ENCODE data around the gene IFNK. TPM values are rescaled to one million over a fixed set of nuclear protein-coding genes. Genes with fewer than 3 reads are reported as not detected.

IFNK gene
- total and polyA plus RNA-seq, 10 donors, result not detected

DNA sequence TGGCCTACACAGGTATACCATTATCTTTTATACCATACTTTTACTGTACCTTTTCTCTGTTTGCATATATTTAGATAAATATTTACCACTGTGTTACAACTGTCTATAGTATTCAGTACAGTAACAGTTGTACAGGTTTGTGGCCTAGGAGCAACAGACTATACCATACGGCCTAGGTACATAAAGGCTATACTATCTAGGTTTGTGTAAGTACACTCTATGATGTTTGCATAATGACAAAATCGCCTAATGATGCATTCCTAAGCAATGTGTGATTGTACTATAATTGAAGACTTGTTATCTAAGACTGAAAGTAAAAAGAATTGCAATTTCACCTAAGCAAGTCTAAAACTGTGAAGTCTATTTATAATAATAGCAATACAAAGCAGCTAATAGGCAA is 45.3 kb downstream of the IFNK start:
- no peaks in the 10 kb centered on the region for H3K9me3 ChIP-seq
- intact Hi-C loops (cut with DNase I; ENCODE audit: low total_unique reads), result no loop called here
- H3K4me3 ChIP-seq, result no peak overlapping the region
- 43 to 90% (median 75%) methylated on average over 2 of the region's 2 CpGs for WGBS, 5 donors
- no peaks in the 10 kb centered on the region for H3K27me3 ChIP-seq (replicated peaks in 1 of 7)
- H3K4me1 ChIP-seq, result peaks cover 5 to 60% (median 24%) of the 10 kb centered on the region in 6 donors
- no peak for DNase-seq
- H3K27ac ChIP-seq, result no peak overlapping the region
- TF ChIP-seq POLR2AphosphoS5 (IDR thresholded peaks at IDR 0.05) (no peak), POLR2A (IDR thresholded peaks at IDR 0.05) (no peak)
- TF ChIP-seq, protein P1, sequence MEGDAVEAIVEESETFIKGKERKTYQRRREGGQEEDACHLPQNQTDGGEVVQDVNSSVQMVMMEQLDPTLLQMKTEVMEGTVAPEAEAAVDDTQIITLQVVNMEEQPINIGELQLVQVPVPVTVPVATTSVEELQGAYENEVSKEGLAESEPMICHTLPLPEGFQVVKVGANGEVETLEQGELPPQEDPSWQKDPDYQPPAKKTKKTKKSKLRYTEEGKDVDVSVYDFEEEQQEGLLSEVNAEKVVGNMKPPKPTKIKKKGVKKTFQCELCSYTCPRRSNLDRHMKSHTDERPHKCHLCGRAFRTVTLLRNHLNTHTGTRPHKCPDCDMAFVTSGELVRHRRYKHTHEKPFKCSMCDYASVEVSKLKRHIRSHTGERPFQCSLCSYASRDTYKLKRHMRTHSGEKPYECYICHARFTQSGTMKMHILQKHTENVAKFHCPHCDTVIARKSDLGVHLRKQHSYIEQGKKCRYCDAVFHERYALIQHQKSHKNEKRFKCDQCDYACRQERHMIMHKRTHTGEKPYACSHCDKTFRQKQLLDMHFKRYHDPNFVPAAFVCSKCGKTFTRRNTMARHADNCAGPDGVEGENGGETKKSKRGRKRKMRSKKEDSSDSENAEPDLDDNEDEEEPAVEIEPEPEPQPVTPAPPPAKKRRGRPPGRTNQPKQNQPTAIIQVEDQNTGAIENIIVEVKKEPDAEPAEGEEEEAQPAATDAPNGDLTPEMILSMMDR (IDR thresholded peaks at IDR 0.05 in 8 of 11, conservative IDR thresholded peaks at IDR 0.05 in 3 of 11), result no peak
- H3K36me3 ChIP-seq, result peaks cover 0 to 26% (median 3%) of the 10 kb centered on the region in 6 donors

DNA sequence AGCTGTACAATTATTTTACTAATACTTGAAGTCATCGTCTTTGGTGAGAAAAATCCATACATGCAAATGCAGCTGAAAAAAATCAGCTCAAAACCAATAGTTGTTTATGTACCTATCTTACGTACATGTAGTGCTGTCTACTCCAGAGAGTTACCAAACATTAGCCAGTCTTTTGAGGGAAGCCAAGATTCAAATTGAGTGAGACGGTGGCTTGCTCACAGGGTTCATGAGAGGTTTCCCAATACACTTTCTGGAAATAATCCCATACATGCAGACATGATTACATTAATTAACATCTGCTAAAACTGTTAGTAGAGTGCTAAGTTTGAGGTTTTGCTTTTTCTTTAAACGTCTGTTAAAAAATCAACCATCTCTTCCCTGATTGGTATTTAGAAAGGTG is 46.9 kb downstream of the IFNK start:
- peaks cover 0 to 10% (median 1%) of the 10 kb centered on the region in 6 donors for H3K36me3 ChIP-seq
- no peaks in the 10 kb centered on the region for H3K9me3 ChIP-seq
- no peaks in the 10 kb centered on the region for H3K27me3 ChIP-seq (replicated peaks in 1 of 7)
- TF ChIP-seq POLR2AphosphoS5 (IDR thresholded peaks at IDR 0.05), result no peak
- TF ChIP-seq, protein P1 (IDR thresholded peaks at IDR 0.05 in 8 of 11, conservative IDR thresholded peaks at IDR 0.05 in 3 of 11), result no peak
- H3K4me3 ChIP-seq, result peak overlapping the region in 1 of 8 donors; percentile 85
- DNase-seq, result no peak
- intact Hi-C loops (cut with DNase I; ENCODE audit: low total_unique reads), result loop anchor here (10.0 kb wide), 1 partner anchor 626 kb away; the partner anchor contains the start of gene PLAA
- peaks cover 5 to 49% (median 16%) of the 10 kb centered on the region in 6 donors for H3K4me1 ChIP-seq
- 81 to 93% (median 89%) methylated on average over 4 of the region's 4 CpGs for WGBS, 5 donors
- peak overlapping the region in 3 of 8 donors; percentile 100 for H3K27ac ChIP-seq

DNA sequence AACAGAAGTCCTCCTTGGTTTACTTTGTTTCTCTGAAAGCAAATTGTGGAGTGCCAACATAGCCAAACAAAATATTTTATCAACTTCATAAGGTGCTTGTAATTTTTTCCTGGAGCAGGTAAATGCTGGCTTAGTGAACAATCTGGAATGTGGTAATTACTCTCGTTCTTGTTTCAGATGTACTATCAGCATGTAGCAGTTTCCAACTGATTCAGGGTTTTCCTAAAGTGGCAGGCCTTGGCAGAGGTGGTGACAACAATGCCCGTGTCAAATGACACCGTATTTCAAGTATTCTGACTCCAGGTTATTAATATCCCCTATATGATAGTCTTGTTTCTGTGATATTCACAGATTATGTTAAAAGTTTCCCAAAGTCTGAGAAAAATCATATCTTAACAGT is 48.0 kb downstream of the IFNK start:
- no peaks in the 10 kb centered on the region for H3K36me3 ChIP-seq
- peaks cover 0 to 2% (median 0%) of the 10 kb centered on the region in 8 donors for H3K9me3 ChIP-seq
- DNase-seq, result no peak
- H3K27me3 ChIP-seq (replicated peaks in 1 of 7), result no peaks in the 10 kb centered on the region
- peak overlapping the region in 4 of 8 donors; percentile 53 to 85 (median 72) for H3K4me3 ChIP-seq
- WGBS, 5 donors, result 47 to 75% (median 61%) methylated on average over 3 of the region's 3 CpGs
- intact Hi-C loops (cut with DNase I; ENCODE audit: low total_unique reads), result loop anchor here (10.0 kb wide), 1 partner anchor 627 kb away; the partner anchor contains the start of gene PLAA
- H3K27ac ChIP-seq, result peak overlapping the region; percentile 94 to 100 (median 98)
- TF ChIP-seq POLR2A (IDR thresholded peaks at IDR 0.05) (no peak), POLR2AphosphoS5 (IDR thresholded peaks at IDR 0.05) (no peak)
- TF ChIP-seq, protein P1 (IDR thresholded peaks at IDR 0.05 in 8 of 11, conservative IDR thresholded peaks at IDR 0.05 in 3 of 11), result no peak
- H3K4me1 ChIP-seq, result peaks cover 5 to 38% (median 16%) of the 10 kb centered on the region in 6 donors

DNA sequence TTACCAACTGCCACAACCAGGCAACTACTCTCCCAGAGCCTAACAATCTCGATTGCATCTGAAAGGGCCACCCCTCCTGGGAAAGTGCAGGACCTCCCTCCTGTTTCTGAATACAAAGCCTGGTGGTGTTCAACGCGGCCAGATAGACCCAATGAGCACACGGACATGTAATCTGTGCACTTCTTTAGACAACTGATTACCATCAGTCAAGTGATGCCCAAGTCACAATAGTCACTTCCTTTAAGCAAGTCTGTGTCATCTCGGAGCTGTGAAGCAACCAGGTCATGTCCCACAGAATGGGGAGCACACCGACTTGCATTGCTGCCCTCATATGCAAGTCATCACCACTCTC is 48.5 kb downstream of the IFNK start:
- Histone ChIP-seq H3K4me3 (peak overlapping the region; percentile 46 to 85 (median 64)), H3K27ac (peak overlapping the region; percentile 94 to 100 (median 98)), H3K27me3 (replicated peaks in 1 of 7) (no peaks in the 10 kb centered on the region), H3K4me1 (peaks cover 5 to 38% (median 16%) of the 10 kb centered on the region in 6 donors), H3K9me3 (peaks cover 0 to 4% (median 0%) of the 10 kb centered on the region in 8 donors), H3K36me3 (no peaks in the 10 kb centered on the region)
- no peak for DNase-seq
- intact Hi-C loops (cut with DNase I; ENCODE audit: low total_unique reads), result loop anchor here (10.0 kb wide), 1 partner anchor 628 kb away; the partner anchor contains the start of gene PLAA
- TF ChIP-seq POLR2AphosphoS5 (IDR thresholded peaks at IDR 0.05) (peak in 1 of 3 donors; percentile 97), POLR2A (IDR thresholded peaks at IDR 0.05) (peak in 2 of 3 donors; percentile 71 to 81)
- TF ChIP-seq, protein P1 (IDR thresholded peaks at IDR 0.05 in 8 of 11, conservative IDR thresholded peaks at IDR 0.05 in 3 of 11), result no peak
- 2 to 5% (median 4%) methylated on average over 5 to 6 of the region's 6 CpGs for WGBS, 5 donors

All from spleen (tissue), 11 donors.